ENCODE measurements around the gene ALDH3B2.

The ALDH3B2 gene

GRCh38 chr11:67651976-67652781, 22.2 kb downstream of the ALDH3B2 start:
- ChIA-PET CTCF (interaction anchor here (0.6 to 3.1 kb wide), 8 partner anchors 7 to 149 kb away, joined by 3 to 14 read pairs (median 4); partner anchors contain the start of genes NUDT8 and TBX10), POLR2A (interaction anchor here (0.7 kb wide), 2 partner anchors 11 to 33 kb away, joined by 3 to 4 read pairs; no protein-coding TSS in a partner anchor)
- Histone ChIP-seq H3K4me1 (ENCODE audit: control insufficient read depth, insufficient read depth, low read length) (no peaks in the 10 kb centered on the region), H3K27ac (ENCODE audit: extremely low read depth, low read depth, low read length) (no peak overlapping the region), H3K9me3 (ENCODE audit: control insufficient read depth, insufficient read depth, low read depth, low read length) (no peaks in the 10 kb centered on the region), H3K36me3 (ENCODE audit: control insufficient read depth in 2 of 2, insufficient read depth in 1 of 2, low read length in 2 of 2) (no peaks in the 10 kb centered on the region), H3K4me3 (ENCODE audit: low read depth, low read length) (no peak overlapping the region)
- TF ChIP-seq REST (tag by site-specific recombination; IDR thresholded peaks at IDR 0.05), result 0 out of 2 replicates have a peak, but pooled peaks have one; percentile 17
- no peak for TF ChIP-seq ZNF184 (tag by site-specific recombination; IDR thresholded peaks at IDR 0.05)
- no peak for TF ChIP-seq ZNF211 (tag by site-specific recombination; IDR thresholded peaks at IDR 0.05; ENCODE audit: low read depth)
- no peak for TF ChIP-seq ZNF670 (tag by site-specific recombination; IDR thresholded peaks at IDR 0.05; ENCODE audit: low read depth)
- no peak for TF ChIP-seq ZNF624 (tag by site-specific recombination; IDR thresholded peaks at IDR 0.05)
- TF ChIP-seq ZNF280D (tag by site-specific recombination; IDR thresholded peaks at IDR 0.05), result no peak
- TF ChIP-seq ZNF473 (tag by site-specific recombination; IDR thresholded peaks at IDR 0.05), result no peak
- peak; percentile 84 for TF ChIP-seq ZNF518A (tag by site-specific recombination; conservative IDR thresholded peaks at IDR 0.05; ENCODE audit: low read depth)
- TF ChIP-seq ZNF548 (tag by site-specific recombination; IDR thresholded peaks at IDR 0.05), result no peak
- TF ChIP-seq ZNF664 (tag by site-specific recombination; IDR thresholded peaks at IDR 0.05), result 0 out of 2 replicates have a peak, but pooled peaks have one; percentile 20
- no peak for TF ChIP-seq ZNF169 (tag by site-specific recombination; IDR thresholded peaks at IDR 0.05)
- peak; percentile 33 for TF ChIP-seq ZNF510 (tag by site-specific recombination; IDR thresholded peaks at IDR 0.05; ENCODE audit: insufficient replicate concordance)
- 0 out of 2 replicates have a peak, but pooled peaks have one; percentile 16 for TF ChIP-seq ZXDB (tag by site-specific recombination; IDR thresholded peaks at IDR 0.05)
- no peak for TF ChIP-seq BCL11A (tag by site-specific recombination; IDR thresholded peaks at IDR 0.05; ENCODE audit: low read depth)
- no peak for TF ChIP-seq ZNF146 (tag by site-specific recombination; IDR thresholded peaks at IDR 0.05)
- TF ChIP-seq ZNF302 (tag by site-specific recombination; IDR thresholded peaks at IDR 0.05; ENCODE audit: low read depth), result no peak
- TF ChIP-seq ZNF394 (tag by site-specific recombination; IDR thresholded peaks at IDR 0.05; ENCODE audit: borderline replicate concordance), result peak; percentile 88; the same call in 1 of the 2 replicates
- TF ChIP-seq ZNF488 (tag by site-specific recombination; IDR thresholded peaks at IDR 0.05), result no peak
- TF ChIP-seq ZFHX2 (tag by site-specific recombination; conservative IDR thresholded peaks at IDR 0.05), result no peak
- TF ChIP-seq ZNF654 (tag by site-specific recombination; IDR thresholded peaks at IDR 0.05; ENCODE audit: low read depth), result peak; percentile 28
- TF ChIP-seq ZFP41 (tag by site-specific recombination; IDR thresholded peaks at IDR 0.05; ENCODE audit: borderline replicate concordance), result no peak
- TF ChIP-seq ZNF335 (tag by site-specific recombination; conservative IDR thresholded peaks at IDR 0.05), result no peak
- TF ChIP-seq MYNN (tag by site-specific recombination; IDR thresholded peaks at IDR 0.05; ENCODE audit: borderline replicate concordance), result no peak
